ENCODE data around the gene PROM1. TPM values are rescaled to one million over a fixed set of nuclear protein-coding genes. Genes with fewer than 3 reads are reported as not detected.
A peak's percentile ranks its signal among the peaks of the same experiment; 100 is the strongest.

Gene PROM1
- total RNA-seq, 2 experiments from 2014 or later: not detected

DNA sequence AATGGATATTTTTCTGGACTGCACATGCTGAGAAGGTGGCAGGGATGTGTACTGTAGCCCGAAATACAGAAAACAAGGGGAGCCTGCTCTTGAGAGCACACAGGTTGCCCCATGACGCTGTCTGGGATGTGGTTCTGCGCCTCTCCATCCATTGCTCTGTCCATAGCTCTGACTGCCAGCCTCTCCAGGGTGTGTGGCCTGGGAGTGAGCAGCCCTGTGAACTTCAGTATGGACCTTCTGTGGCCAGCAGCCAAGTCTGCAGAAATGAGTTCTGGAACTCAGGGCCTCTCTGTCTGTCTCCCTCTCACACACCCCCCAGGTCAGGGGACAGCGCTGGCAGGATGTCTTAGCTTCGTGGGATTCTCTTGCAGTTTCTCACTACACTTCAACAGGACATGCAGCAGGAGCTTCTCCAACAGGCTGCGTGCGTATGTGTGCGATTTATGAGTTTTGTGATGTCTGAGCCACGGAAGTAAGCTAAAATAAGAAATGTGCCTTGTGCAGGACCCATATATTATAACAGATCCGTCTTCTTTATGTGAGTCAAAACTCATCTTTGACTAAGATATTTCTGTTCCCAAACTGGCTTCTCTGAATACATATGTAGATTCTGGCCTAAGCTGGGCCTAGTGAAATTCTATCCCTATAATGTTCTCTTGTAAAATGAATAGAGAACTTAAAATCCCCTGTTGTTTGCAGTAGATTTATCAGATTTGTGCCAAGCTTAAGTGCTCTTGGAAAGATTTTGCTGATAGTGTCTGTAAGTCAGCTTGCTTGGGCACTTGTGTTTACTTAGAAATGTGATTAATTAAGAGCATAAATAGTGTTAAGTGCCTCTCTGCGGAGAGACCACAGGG lies 40.0 kb downstream of the PROM1 start:
- Mint-ChIP-seq H3K9me3 (ENCODE audit: low read depth) (no peaks in the 10 kb centered on the region), H3K36me3 (no peaks in the 10 kb centered on the region), H3K27ac (no peak overlapping the region), H3K4me3 (no peak overlapping the region), H3K4me1 (no peaks in the 10 kb centered on the region), H3K27me3 (peaks cover 5% of the 10 kb centered on the region)
- no peak for ATAC-seq
- CTCF ChIA-PET: no interaction called here
- no peak for DNase-seq

DNA sequence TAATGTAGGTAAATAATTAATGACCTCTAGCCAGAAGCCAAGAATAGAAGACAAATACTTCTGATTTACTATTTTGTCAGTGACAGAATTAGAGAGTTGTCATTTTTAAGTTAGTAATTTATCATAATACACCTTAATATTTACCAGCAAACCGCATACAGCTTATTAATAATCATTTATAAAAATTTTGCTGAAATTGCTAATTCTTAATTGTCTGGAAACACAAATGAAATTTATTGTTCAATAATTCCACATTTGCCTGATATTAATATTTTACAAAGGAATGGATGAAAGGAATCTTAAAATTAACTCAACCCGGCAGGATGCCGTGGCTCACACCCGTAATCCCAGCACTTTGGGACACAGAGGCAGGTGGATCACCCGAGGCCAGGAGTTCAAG lies 44.7 kb downstream of the PROM1 start:
- CTCF ChIA-PET: no interaction called here
- peaks cover 15% of the 10 kb centered on the region for H3K27me3 Mint-ChIP-seq
- no peaks in the 10 kb centered on the region for H3K36me3 Mint-ChIP-seq
- DNase-seq (no peak), ATAC-seq (no peak)
- H3K9me3 Mint-ChIP-seq (ENCODE audit: low read depth): no peaks in the 10 kb centered on the region
- H3K27ac Mint-ChIP-seq: no peak overlapping the region
- no peak overlapping the region for H3K4me3 Mint-ChIP-seq
- no peaks in the 10 kb centered on the region for H3K4me1 Mint-ChIP-seq

DNA sequence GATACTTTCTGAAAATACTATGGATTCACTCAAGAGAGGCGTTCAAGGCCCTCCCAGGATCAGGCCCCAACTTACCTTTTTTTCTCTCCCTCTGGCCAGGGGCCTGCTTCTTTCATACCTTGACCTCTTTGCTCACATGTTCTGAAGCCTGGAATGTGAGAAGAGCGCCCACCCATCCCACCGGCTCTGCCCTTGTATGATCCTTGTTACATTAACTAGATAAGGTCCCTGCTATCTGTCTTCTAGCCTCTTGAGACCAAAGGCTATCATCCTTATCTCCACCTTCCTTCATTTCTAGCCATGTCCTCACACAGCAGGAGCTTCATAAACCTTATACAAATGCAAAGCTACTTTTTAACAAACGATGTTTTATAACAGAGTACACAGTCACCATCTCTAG lies 45.9 kb downstream of the PROM1 start:
- ATAC-seq (no peak), DNase-seq (no peak)
- peaks cover 15% of the 10 kb centered on the region for H3K27me3 Mint-ChIP-seq
- no peaks in the 10 kb centered on the region for H3K36me3 Mint-ChIP-seq
- no peaks in the 10 kb centered on the region for H3K9me3 Mint-ChIP-seq (ENCODE audit: low read depth)
- H3K4me3 Mint-ChIP-seq: no peak overlapping the region
- H3K27ac Mint-ChIP-seq: no peak overlapping the region
- no peaks in the 10 kb centered on the region for H3K4me1 Mint-ChIP-seq
- CTCF ChIA-PET: no interaction called here

DNA sequence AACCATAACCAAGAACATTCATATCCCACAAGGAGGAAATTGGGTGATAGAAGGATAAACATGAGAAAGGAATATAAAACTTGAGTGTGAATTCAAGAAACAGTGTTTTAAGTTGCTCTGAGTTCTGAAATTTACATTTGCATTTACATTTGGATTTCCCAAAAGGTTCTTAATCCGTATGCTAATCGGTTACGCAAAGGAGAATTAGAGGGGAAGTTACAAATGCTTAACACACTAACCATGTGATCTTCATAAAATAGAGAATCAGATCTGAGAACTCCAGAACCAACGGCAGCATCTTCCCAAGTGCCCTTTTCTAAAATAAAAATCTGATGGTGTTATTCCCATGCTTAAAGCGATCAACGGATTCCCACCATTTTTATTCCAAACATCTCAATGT lies 48.0 kb downstream of the PROM1 start:
- DNase-seq (no peak), ATAC-seq (no peak)
- Mint-ChIP-seq H3K27ac (no peak overlapping the region), H3K4me1 (no peaks in the 10 kb centered on the region), H3K9me3 (ENCODE audit: low read depth) (no peaks in the 10 kb centered on the region), H3K27me3 (peaks cover 13% of the 10 kb centered on the region), H3K4me3 (no peak overlapping the region), H3K36me3 (no peaks in the 10 kb centered on the region)
- CTCF ChIA-PET: no interaction called here

DNA sequence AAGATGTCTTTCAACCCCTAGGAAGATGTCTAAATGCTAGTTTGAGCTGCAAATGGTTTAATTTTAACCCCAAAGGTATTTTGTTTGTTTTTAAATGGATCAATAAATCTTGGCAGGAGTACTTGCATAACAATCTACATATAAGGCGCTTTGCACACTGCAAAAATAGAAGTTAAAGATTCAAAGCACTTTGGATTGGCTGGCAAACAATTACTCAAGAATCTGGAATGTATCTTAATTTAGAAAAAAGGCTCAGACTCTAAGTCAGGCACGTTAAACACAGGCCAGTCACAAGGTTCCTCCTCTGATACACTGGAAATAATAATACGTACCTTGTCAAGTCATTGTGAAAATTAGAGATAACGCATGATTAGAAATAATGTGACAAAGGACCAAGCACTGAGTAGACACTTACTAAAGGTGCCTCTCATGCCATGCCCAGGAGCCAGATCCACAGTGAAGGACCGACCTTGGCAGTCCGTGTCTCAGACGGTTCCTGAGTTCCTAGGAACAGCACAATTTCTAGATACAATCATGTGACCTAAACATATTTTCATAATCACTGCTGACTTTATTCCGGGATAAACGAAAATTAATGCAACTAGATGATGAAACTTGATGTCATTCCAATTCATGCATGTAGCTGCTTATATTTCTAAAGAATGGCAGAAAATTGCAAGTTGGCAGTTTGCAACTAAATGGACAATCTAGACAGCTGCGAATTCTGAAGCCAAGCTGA lies 49.6 kb downstream of the PROM1 start:
- H3K4me1 Mint-ChIP-seq: no peaks in the 10 kb centered on the region
- CTCF ChIA-PET: no interaction called here
- H3K36me3 Mint-ChIP-seq: no peaks in the 10 kb centered on the region
- H3K27ac Mint-ChIP-seq: no peak overlapping the region
- ATAC-seq: no peak
- H3K4me3 Mint-ChIP-seq: no peak overlapping the region
- H3K9me3 Mint-ChIP-seq (ENCODE audit: low read depth): no peaks in the 10 kb centered on the region
- peaks cover 18% of the 10 kb centered on the region for H3K27me3 Mint-ChIP-seq
- no peak for DNase-seq

DNA sequence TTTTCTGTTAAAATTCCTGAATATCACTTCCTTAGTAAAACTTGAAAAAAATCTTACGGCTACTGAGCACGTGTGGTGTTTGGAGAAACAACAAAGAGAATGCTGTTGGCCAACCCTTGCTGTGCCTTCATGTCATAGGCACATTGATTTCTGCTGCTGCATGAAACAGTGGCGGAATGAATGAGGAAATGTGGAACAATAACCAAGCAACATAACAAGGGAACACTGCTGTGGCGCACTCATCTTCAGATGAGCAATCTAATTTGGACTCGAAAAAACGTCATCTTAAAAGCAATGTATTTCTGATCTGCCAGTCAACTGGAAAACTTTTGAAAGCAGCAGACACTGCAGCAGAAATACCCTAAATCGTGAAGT lies 51.4 kb downstream of the PROM1 start:
- Mint-ChIP-seq H3K9me3 (ENCODE audit: low read depth) (no peaks in the 10 kb centered on the region), H3K4me1 (no peaks in the 10 kb centered on the region), H3K27me3 (peaks cover 26% of the 10 kb centered on the region), H3K36me3 (no peaks in the 10 kb centered on the region), H3K27ac (no peak overlapping the region), H3K4me3 (no peak overlapping the region)
- CTCF ChIA-PET: no interaction called here
- no peak for DNase-seq
- no peak for ATAC-seq

DNA sequence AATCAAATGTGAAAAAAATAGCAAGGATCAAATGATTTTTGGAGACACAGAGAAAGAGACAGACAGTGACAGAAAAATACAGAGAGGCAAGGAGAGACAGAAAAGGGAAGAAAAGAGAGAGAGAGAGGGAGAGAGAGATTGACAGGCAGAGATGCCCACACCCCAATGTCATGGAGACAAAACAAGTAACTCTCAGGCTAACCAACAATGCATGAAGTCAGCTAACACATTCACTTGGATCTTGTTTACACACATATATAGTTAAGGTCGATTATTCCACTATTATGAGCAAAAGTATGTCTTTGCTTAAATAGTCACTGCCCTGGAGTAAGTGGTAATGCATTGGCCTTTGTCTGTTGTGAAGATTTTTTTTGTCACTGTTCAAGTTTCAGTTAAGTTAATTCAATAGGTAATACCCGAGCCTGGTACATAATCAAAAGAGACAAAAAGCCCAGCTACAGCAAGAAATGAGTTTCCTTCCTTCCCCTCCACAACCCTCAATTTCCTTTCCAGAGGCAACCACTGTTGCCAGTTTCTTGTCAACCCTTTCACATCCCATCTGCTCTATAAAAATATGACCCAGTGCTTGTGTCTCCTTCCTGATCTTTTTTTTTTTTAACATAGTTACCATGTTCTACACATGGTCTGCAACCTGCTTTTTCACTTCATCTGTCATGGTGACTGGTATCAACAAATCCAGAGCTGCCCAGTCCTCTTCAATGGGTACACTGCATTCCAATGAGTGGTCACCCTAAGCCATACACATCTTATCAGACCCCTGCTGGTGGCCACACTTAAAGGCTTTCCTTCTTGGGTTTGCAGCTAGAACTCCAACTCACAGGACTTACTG lies 52.1 kb downstream of the PROM1 start:
- Mint-ChIP-seq H3K4me1 (no peaks in the 10 kb centered on the region), H3K4me3 (no peak overlapping the region), H3K36me3 (no peaks in the 10 kb centered on the region), H3K27ac (no peak overlapping the region), H3K27me3 (peaks cover 30% of the 10 kb centered on the region), H3K9me3 (ENCODE audit: low read depth) (no peaks in the 10 kb centered on the region)
- CTCF ChIA-PET: no interaction called here
- DNase-seq: no peak
- ATAC-seq: peak; percentile 30

DNA sequence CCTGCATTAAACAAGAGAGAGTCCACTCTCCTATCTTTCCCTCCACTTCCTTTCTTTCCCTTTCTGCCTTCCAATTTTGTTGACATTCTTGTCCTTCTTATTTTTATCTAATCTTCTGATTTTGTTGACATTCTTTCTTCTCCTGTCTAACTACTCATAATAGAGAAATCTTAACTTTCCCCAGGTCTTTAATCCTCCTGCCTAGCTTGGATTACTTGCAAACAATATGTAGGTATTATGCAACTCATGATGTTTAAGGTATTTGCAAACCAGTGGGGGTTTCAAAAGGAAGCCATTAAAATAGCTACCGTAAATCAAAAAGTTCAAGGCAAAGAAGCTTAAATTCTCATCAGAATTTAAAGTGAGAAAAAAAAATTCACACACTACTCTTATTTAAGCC lies 53.9 kb downstream of the PROM1 start:
- CTCF ChIA-PET: interaction anchor here (1.4 kb wide), 1 partner anchor 235 kb away, joined by 4 read pairs; no protein-coding TSS in a partner anchor
- ATAC-seq: no peak

DNA sequence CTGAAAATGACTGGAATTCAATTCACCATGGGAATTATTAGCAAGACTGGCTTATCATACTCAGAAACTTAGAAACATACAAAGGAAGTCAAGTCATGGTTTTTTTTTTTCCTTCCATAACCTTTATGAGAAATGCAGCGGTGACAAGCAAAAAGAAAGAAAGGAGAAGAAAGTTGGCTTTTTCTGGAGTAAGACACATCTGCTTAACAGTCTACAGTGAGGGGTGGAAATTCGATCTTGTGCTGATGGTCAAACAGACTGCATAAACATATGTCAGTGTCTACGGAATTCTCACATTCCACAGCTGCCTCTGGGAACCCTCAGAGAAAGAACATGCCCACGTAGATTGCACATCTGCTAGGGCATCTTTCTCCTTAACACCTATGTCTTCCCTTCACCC lies 54.6 kb downstream of the PROM1 start:
- H3K4me3 Mint-ChIP-seq: no peak overlapping the region
- DNase-seq: no peak
- H3K27me3 Mint-ChIP-seq: peaks cover 21% of the 10 kb centered on the region
- H3K9me3 Mint-ChIP-seq (ENCODE audit: low read depth): no peaks in the 10 kb centered on the region
- H3K36me3 Mint-ChIP-seq: no peaks in the 10 kb centered on the region
- peaks cover 4% of the 10 kb centered on the region for H3K4me1 Mint-ChIP-seq
- H3K27ac Mint-ChIP-seq: no peak overlapping the region
- no peak for ATAC-seq
- CTCF ChIA-PET: interaction anchor here (1.5 to 3.2 kb wide), 2 partner anchors 182 to 236 kb away, joined by 3 to 20 read pairs; no protein-coding TSS in a partner anchor

More for the DNA sequence above, 53.9 kb downstream of the PROM1 start:
- Mint-ChIP-seq H3K27ac (no peak overlapping the region), H3K9me3 (ENCODE audit: low read depth) (no peaks in the 10 kb centered on the region), H3K4me3 (no peak overlapping the region), H3K4me1 (peaks cover 1% of the 10 kb centered on the region), H3K27me3 (peaks cover 24% of the 10 kb centered on the region), H3K36me3 (no peaks in the 10 kb centered on the region)
- DNase-seq: no peak

DNA sequence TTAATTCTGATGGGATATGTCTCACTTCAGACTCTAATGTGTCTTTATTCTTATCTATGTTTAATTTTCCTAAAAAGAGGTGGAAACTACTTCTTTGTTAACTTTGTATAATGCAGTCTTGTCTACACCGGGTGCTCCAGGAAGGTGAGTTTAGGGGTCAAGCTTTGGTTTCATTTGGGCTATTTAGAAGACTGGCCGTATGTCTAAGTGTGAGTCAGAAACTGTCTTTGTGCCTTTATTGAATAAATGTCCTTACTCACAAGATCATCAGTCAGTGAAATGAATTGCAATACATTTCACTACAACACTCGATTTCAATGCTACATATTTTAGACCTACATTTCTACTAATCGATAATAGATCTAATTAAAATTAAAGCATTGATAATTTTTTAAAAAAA lies 56.2 kb downstream of the PROM1 start:
- DNase-seq: no peak
- Mint-ChIP-seq H3K36me3 (no peaks in the 10 kb centered on the region), H3K9me3 (ENCODE audit: low read depth) (no peaks in the 10 kb centered on the region), H3K4me1 (peaks cover 15% of the 10 kb centered on the region), H3K27me3 (peaks cover 21% of the 10 kb centered on the region), H3K27ac (no peak overlapping the region), H3K4me3 (no peak overlapping the region)
- CTCF ChIA-PET: interaction anchor here (0.8 to 3.2 kb wide), 5 partner anchors 26 to 238 kb away, joined by 3 to 20 read pairs (median 3); no protein-coding TSS in a partner anchor
- ATAC-seq: no peak

DNA sequence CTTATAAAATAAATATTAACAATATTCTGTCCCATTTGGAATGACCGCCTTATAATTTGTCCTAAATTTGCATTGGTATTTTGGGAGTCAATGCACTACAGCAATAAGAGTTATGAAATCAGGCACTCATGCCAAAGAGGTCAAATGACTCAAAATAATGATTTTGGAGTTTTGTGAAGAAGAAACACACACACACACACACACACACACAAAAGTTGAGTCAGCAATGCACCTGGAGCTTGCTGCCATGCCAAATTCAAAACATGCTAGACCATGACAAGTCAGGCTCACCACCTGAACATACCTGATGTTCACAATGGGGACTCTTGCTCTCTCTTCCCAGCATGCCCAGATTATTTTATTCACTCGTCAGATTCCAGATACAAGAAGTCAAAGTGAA lies 56.7 kb downstream of the PROM1 start:
- ATAC-seq: no peak
- no peak overlapping the region for H3K4me3 Mint-ChIP-seq
- no peak for DNase-seq
- peaks cover 21% of the 10 kb centered on the region for H3K27me3 Mint-ChIP-seq
- H3K36me3 Mint-ChIP-seq: no peaks in the 10 kb centered on the region
- CTCF ChIA-PET: interaction anchor here (1.1 to 3.2 kb wide), 2 partner anchors 227 to 238 kb away, joined by 3 to 20 read pairs; no protein-coding TSS in a partner anchor
- no peak overlapping the region for H3K27ac Mint-ChIP-seq
- peaks cover 15% of the 10 kb centered on the region for H3K4me1 Mint-ChIP-seq
- H3K9me3 Mint-ChIP-seq (ENCODE audit: low read depth): no peaks in the 10 kb centered on the region

DNA sequence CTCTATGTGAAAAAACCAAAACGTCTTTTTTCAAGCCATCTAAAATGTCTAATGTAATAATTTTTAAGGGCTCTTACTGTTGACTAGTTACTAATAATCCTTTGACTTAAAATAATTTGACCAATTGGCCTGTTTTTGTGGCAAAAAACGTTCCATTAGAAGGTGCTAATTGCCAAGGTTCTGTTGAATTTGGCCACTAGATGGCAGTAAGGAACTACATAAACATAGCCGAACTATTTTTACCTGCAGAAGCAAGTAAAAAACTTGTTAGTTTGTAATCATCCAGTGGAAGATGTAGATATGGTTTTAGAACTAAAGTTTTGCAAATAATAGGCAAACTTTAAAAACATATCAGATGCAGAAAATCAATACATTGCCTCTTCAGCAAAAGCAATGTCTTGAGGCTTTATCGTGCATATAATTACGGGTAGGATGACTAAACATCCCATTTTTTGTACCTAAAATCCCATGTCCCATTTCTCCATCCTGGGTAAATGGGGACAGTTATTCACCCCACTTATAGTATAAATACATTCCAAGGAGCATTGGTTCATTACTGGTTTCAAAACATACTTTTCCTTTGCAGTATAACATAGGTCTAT lies 57.6 kb downstream of the PROM1 start:
- DNase-seq (no peak), ATAC-seq (no peak)
- Mint-ChIP-seq H3K9me3 (ENCODE audit: low read depth) (no peaks in the 10 kb centered on the region), H3K4me3 (no peak overlapping the region), H3K27ac (no peak overlapping the region), H3K27me3 (peaks cover 21% of the 10 kb centered on the region), H3K36me3 (no peaks in the 10 kb centered on the region), H3K4me1 (peaks cover 15% of the 10 kb centered on the region)
- CTCF ChIA-PET: interaction anchor here (0.7 to 3.2 kb wide), 6 partner anchors 103 to 1162 kb away, joined by 3 to 20 read pairs (median 3); no protein-coding TSS in a partner anchor

DNA sequence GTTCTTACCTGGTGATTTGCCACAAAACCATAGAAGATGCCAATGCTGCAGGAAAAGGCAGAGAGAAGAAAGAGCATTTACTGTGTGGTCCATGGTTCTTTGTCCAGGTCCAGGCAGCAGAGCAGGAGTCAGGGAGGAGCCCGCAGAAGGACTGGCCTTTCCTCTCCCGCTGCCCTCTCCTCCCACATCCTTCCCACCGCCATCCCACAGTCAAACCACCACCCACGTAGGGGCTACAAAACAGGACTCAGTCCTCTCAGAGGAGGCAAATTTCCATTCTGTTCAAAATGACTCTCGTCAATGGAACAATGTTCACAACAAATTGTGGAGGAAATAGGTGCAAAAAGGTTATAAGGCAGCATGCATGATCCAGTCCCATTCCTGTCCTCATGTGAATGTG lies 58.6 kb downstream of the PROM1 start:
- H3K27me3 Mint-ChIP-seq: peaks cover 24% of the 10 kb centered on the region
- no peak overlapping the region for H3K4me3 Mint-ChIP-seq
- CTCF ChIA-PET: interaction anchor here (0.7 to 0.8 kb wide), 4 partner anchors 104 to 1163 kb away, joined by 3 read pairs; no protein-coding TSS in a partner anchor
- H3K36me3 Mint-ChIP-seq: no peaks in the 10 kb centered on the region
- no peak overlapping the region for H3K27ac Mint-ChIP-seq
- ATAC-seq (no peak), DNase-seq (no peak)
- H3K9me3 Mint-ChIP-seq (ENCODE audit: low read depth): no peaks in the 10 kb centered on the region
- peaks cover 15% of the 10 kb centered on the region for H3K4me1 Mint-ChIP-seq

Measured in activated CD8-positive, alpha-beta memory T cell treated with anti-CD3 and anti-CD28 coated beads, Interleukin-2, amount 10 ng/mL, durations not matched to agents 7 days and 5 days (primary cell).